ENCODE data around the gene ZNF317. TPM values are rescaled to one million over a fixed set of nuclear protein-coding genes. Genes with fewer than 3 reads are reported as not detected.

The ZNF317 gene
- total RNA-seq = 10 to 100 TPM; 26.4 to 37.1 (median 29.5) TPM
- long read RNA-seq, donor 1, full-length matches to known transcripts = 13 of 19 reads
- long read RNA-seq, donor 1, partial matches to known transcripts = 2 of 19 reads
- long read RNA-seq, donor 1, other reads (novel, unspliced or antisense) = 4 of 19 reads
- long read RNA-seq, donor 2, full-length matches to known transcripts = 2 of 3 reads
- long read RNA-seq, donor 2, partial matches to known transcripts = 0 of 3 reads
- long read RNA-seq, donor 2, other reads (novel, unspliced or antisense) = 1 of 3 reads

- H3K4me1 ChIP-seq (ENCODE audit: low read depth) = peaks cover 15% of the 10 kb centered on the region
- peaks cover 17% of the 10 kb centered on the region for H3K9me3 ChIP-seq
- TF ChIP-seq CTCF (IDR thresholded peaks at IDR 0.05) = no peak
- peak; percentile 99 for ATAC-seq
- no peaks in the 10 kb centered on the region for H3K36me3 ChIP-seq (ENCODE audit: low read depth)
- H3K4me3 ChIP-seq = peak within 1 kb of the TSS; percentile 65
- peak; percentile 91 to 99 (median 91) for DNase-seq
- intact Hi-C loops (cut with DNase I, micrococcal nuclease) = no loop called here
Observed at GRCh38 chr19:9140159-9140874, at the start of gene ZNF317. TSS of gene ZNF317 (plus strand) at chr19:9140397. CDS start at chr19:9156017, 15,620 bp downstream.

GRCh38 chr19:9107375-9107774 lies 32.8 kb upstream of the ZNF317 start, which contains the start of gene OR7G2:
TSS of gene OR7G2 (minus strand) at chr19:9107475. CDS start at chr19:9103243, 4,232 bp downstream.
- Histone ChIP-seq H3K4me1 (ENCODE audit: low read depth) (no peaks in the 10 kb centered on the region), H3K36me3 (ENCODE audit: low read depth) (no peaks in the 10 kb centered on the region), H3K4me3 (no peak within 1 kb of the TSS), H3K9me3 (no peaks in the 10 kb centered on the region)
- DNase-seq = no peak
- intact Hi-C loops (cut with DNase I, micrococcal nuclease) = no loop called here
- ATAC-seq = no peak
- TF ChIP-seq CTCF (IDR thresholded peaks at IDR 0.05) = no peak

- Histone ChIP-seq H3K36me3 (ENCODE audit: low read depth) (no peaks in the 10 kb centered on the region), H3K4me3 (no peak overlapping the region), H3K4me1 (ENCODE audit: low read depth) (no peaks in the 10 kb centered on the region), H3K9me3 (no peaks in the 10 kb centered on the region)
- no peak for TF ChIP-seq CTCF (IDR thresholded peaks at IDR 0.05)
- intact Hi-C loops (cut with DNase I, micrococcal nuclease) = no loop called here
- ATAC-seq (no peak), DNase-seq (no peak)
Observed at GRCh38 chr19:9109959-9110358, 30.2 kb upstream of the ZNF317 start.

- no peaks in the 10 kb centered on the region for H3K9me3 ChIP-seq
- H3K4me3 ChIP-seq = no peak within 1 kb of the TSS
- no peak for TF ChIP-seq CTCF (IDR thresholded peaks at IDR 0.05)
- no peaks in the 10 kb centered on the region for H3K4me1 ChIP-seq (ENCODE audit: low read depth)
- ATAC-seq (no peak), DNase-seq (no peak)
- H3K36me3 ChIP-seq (ENCODE audit: low read depth) = no peaks in the 10 kb centered on the region
- intact Hi-C loops (cut with DNase I, micrococcal nuclease) = no loop called here
Observed at GRCh38 chr19:9115307-9115813, 24.8 kb upstream of the ZNF317 start, which contains the start of gene OR7G1. TSS of gene OR7G1 (minus strand) at chr19:9115763. CDS start at chr19:9115763, 0 bp downstream.

- ATAC-seq (no peak), DNase-seq (no peak)
- no peak for TF ChIP-seq CTCF (IDR thresholded peaks at IDR 0.05)
- Histone ChIP-seq H3K4me3 (no peak overlapping the region), H3K36me3 (ENCODE audit: low read depth) (no peaks in the 10 kb centered on the region), H3K4me1 (ENCODE audit: low read depth) (no peaks in the 10 kb centered on the region), H3K9me3 (no peaks in the 10 kb centered on the region)
- intact Hi-C loops (cut with DNase I, micrococcal nuclease) = no loop called here
Observed at GRCh38 chr19:9116547-9116946, 23.6 kb upstream of the ZNF317 start.

Data from mucosa of descending colon (tissue), 3 donors.